VCaP (cell line): Measurements from ENCODE around the gene HSH2D.
A peak's percentile ranks its signal among the peaks of the same experiment; 100 is the strongest.

Experiments
- H3K27ac ChIP-seq: fragments of 450-650 bp; 2 replicates; pipeline ENCODE4 v1.5.1; 2017
- TF ChIP-seq, protein P1 (sequence below): fragments of 450-650 bp; conservative IDR thresholded peaks from 2 replicates; pipeline ENCODE4 v1.5.1; 2017; ENCODE audit warnings: mild to moderate bottlenecking, moderate library complexity

HSH2D gene

DNA sequence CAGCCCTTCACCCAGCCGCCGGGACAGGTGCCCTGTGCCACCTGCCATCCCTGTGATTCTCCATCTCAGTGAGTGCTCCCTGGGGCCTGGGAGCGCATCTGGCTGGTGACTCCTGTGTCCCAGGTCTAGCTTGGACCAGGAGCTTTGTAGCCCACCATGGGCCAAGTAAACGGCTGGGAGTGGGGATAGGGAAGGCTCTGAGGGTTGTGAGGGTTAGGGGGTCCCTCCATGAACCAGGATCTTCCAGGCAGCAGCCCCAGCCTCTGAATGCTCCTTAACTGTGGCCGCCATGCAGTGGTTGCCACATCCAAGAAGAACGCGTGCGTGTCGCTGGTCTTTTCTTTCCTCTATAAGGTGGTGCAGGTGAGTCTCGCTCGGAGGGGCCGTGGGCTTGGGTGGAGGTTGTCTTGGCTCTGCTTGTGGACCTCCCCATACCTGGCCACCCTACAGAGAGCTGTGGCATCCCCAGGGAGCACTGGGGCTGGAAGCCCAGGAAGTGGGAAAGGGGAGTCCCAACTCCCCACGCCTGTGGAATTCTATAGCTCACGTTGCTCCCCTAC, 62.6 kb downstream of the HSH2D start:
- H3K27ac ChIP-seq = peak overlapping the region; percentile 27; the same call in 1 of the 2 replicates
- TF ChIP-seq, protein P1, sequence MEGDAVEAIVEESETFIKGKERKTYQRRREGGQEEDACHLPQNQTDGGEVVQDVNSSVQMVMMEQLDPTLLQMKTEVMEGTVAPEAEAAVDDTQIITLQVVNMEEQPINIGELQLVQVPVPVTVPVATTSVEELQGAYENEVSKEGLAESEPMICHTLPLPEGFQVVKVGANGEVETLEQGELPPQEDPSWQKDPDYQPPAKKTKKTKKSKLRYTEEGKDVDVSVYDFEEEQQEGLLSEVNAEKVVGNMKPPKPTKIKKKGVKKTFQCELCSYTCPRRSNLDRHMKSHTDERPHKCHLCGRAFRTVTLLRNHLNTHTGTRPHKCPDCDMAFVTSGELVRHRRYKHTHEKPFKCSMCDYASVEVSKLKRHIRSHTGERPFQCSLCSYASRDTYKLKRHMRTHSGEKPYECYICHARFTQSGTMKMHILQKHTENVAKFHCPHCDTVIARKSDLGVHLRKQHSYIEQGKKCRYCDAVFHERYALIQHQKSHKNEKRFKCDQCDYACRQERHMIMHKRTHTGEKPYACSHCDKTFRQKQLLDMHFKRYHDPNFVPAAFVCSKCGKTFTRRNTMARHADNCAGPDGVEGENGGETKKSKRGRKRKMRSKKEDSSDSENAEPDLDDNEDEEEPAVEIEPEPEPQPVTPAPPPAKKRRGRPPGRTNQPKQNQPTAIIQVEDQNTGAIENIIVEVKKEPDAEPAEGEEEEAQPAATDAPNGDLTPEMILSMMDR = no peak

DNA sequence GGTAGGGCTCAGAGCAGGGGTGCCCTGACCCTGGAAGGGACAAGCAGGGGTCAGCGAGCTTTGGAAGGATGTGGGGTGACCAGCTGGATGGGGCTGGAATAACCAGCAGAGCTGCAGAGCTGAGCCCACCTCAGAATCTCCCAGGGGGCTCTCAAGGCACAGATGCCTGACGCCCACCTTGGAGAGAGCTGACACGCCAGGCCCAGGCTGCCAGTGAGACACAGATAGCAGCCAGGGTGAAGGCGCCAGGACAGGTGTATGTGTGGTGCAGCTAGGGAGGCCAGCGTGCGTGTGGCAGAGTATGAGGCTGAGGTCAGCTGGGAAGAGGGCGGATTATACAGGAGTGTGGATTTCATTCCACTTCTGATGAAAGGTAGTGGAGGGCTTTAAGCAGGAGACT, 63.2 kb downstream of the HSH2D start:
- TF ChIP-seq, protein P1 = no peak
- H3K27ac ChIP-seq = peak overlapping the region; percentile 98; the same call in 1 of the 2 replicates

DNA sequence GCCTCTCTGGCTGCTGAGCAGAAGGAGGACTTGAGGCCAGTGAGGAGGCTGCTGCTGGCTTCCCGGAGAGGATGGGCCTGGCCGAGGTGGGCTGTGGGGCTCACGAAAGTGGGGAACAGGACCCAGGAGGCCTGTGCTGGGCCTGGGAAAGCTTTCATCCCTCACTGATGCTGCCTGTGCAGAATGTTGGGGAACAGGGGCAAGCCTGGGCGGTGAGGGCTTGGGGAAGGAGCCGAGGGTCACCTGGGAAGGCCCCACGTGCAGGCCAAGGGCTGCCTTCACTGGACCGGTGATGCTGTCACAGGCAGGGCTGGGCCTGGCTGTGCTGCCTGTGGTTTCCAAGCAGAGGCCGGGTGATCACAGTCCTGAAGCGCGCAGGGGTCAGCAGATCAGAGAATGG, 63.6 kb downstream of the HSH2D start:
- TF ChIP-seq, protein P1 = no peak
- peak overlapping the region; percentile 98 for H3K27ac ChIP-seq

DNA sequence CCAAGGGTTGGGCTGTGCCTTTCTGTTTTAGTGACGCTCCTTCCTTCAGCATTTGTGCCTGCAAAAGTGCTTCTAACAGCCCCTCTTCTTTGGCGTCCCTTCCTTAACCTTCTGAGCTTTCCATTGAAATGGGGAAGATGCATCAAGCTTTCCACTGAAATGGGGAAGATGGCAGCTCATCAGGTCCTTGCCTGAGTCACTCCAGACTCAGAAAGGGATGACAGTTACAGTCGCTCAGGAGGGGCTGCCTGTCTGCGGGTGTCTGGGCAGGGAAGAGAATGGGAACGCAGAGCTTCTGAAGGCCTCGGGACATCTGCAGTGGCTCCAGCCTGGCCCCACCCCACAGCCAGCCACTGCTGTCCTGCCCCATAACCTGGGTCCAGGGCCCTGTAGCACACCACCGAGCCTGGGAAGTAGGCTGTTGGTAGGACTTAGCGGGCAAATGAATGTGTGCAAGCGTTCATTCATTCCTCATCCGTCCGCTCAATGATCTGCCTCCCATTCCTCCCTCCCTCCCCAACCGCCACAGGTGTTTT, 64.1 kb downstream of the HSH2D start:
- TF ChIP-seq, protein P1 = no peak
- peak overlapping the region; percentile 98 for H3K27ac ChIP-seq
